Activated gamma-delta T cell treated with Interleukin-2 at 50 U/mL for 16 hours (primary cell): ENCODE data around the gene RHPN2.
"Not testable (repeated sequence)": the region's sequence is repeated elsewhere in the genome, so short reads cannot be mapped to it uniquely, and the experiment has no call there.

ENCODE experiments used
- DNase-seq: peaks from one replicate; pipeline ENCODE4 v3.0.0-alpha.2; 2020

Gene RHPN2

GRCh38 chr19:33063753-33064457 is 783 bp downstream of the RHPN2 start:
- no peak for DNase-seq

GRCh38 chr19:33063356-33063752 is 1.3 kb downstream of the RHPN2 start:
- DNase-seq: no peak

GRCh38 chr19:33062902-33063301 is 1.8 kb downstream of the RHPN2 start:
- no peak for DNase-seq

GRCh38 chr19:33060586-33060985 is 4.1 kb downstream of the RHPN2 start:
- no peak for DNase-seq

DNA sequence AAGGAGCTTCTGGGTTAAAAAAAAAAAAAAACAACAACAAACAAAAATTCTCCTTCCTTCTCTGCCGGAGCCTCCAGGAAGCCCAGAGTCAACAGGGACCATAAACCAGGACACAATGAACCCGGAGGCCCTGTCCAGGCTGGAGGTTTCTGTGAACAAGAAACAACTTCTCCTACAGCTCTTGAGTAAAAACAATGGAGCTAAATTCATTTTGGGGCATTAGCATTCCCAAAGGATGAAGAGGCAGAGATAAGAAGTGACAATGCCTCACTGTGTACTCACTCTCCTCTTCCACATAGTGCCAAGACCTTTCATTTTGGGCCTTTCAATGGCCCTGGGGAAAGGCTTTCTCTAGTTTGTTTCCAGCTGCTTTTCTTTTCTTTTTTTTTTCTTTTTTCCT is 9.0 kb downstream of the RHPN2 start:
- DNase-seq: no peak

DNA sequence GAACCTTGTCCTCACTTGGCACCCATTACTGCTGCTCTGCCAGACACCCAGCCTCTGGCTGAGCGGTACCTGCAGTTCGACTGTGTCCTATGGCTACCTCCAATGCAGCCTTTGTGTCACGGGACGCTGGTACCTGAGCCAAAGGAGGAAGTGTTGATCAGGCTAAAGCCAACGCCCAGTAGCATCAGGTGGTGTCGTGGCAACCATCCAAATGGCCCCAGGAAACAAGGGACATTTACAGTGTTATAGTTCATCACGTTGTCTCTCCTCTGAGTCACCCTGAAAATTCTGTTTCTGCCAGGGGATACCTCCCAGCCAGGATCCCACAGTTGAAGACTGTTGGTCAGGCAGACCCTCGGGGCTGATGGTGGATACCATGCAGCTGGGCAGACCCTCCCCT is 10.1 kb downstream of the RHPN2 start:
- no peak for DNase-seq

DNA sequence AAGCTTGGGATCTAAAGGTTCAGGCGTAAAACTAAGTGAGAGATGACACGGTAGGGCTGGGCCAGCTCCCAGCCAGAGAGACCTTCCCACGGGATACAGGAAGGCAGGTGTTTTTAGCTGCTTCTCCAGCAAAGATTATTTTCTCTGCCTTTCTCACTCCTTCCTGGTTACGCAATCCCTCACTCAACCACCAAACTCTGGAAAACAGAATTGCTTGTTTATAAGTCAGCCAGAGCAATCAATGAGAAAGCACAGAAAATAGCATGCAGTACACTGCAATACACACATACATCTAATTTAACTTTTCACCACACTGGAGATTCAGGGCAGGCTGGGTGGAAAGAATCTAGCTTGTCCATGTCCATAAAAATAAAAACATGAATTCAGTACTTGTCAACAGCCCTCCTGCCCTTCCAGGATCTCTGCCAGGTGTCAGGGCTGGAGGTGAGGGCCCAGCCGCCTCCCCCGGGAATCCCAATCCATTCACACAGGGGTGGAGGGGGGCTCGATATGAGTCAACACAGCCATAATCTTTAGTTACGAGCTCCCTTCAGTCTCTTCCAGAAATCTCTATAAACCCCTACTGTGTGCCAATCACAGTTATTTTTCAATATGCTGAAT is 12.2 kb downstream of the RHPN2 start:
- no peak for DNase-seq

GRCh38 chr19:33050110-33050509 is 14.6 kb downstream of the RHPN2 start:
- no peak for DNase-seq

GRCh38 chr19:33048806-33049676 is 15.6 kb downstream of the RHPN2 start:
- no peak for DNase-seq

- no peak for DNase-seq
Measured at GRCh38 chr19:33047422-33047821, 17.3 kb downstream of the RHPN2 start.

GRCh38 chr19:33041828-33042160 is 22.9 kb downstream of the RHPN2 start:
- not testable (repeated sequence) for DNase-seq

GRCh38 chr19:33040994-33041827 is 23.5 kb downstream of the RHPN2 start:
- DNase-seq: no peak

DNA sequence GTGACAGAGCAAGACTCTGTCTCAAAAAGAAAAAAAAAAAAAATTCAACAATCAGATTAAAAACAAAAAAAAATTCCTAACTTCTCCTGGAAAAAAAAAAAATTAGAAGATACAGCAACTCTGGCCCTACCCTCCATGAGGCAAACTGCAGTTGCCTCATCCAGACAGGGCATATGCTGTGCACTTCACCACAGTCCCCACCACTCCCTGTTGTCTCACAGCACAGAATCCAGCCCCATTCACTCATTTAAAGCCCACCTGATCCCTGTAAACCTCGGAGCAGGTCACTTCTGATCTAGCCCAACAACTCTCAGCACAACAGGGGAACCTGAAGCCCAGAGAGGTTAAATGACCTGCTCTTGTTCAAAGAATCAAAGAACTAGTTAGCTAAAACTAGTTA is 24.9 kb downstream of the RHPN2 start:
- no peak for DNase-seq

DNA sequence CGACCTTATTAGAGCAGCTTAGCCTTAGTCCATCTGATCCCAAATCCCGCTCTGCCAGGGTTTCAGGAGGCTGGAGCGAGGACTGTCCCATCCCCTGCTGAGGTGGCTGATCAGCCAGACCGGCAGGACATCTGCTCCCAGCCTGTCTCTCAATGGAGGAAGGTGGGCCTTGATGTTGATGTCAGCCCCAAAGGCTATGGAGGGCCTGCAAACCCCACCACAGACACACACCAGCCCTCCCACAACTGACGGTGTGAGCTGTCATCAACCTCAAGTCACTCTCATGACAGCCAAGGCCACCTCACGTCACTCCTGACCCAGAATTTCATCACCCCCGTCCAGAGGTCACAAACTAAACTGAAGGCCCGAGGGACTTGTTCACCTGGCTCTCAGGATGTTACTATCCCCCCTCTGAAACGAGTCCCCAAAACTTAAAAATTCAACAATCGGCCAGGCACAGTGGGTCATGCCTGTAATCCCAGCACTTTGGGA is 25.5 kb downstream of the RHPN2 start:
- DNase-seq: no peak

DNA sequence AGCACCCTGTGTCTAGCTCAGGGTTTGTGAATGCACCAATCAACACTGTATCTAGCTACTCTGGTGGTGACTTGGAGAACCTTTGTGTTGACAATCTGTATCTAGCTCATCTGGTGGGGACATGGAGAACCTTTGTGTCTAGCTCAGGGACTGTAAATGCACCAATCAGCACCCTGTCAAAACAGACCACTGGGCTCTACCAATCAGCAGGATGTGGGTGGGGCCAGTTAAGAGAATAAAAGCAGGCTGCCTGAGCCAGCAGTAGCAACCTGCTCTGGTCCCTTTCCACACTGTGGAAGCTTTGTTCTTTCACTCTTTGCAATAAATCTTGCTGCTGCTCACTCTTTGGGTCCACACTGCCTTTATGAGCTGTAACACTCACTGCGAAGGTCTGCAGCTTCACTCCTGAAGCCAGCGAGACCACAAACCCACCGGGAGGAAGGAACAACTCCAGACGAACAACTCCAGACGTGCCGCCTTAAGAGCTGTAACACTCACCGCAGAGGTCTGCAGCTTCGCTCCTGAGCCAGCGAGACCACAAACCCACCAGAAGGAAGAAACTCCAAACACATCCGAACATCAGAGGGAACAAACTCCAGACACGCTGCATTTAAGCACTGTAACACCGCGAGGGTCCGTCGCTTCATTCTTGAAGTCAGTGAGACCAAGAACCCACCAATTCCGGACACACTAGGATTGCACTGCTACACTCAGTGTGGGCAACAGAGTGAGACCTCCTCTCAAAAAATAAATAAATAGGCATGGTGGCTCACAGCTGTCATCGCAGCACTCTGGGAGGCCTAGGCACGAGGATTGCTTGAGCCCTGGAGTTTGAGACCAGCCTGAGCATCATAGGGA is 27.3 kb downstream of the RHPN2 start:
- not testable (repeated sequence) for DNase-seq

DNA sequence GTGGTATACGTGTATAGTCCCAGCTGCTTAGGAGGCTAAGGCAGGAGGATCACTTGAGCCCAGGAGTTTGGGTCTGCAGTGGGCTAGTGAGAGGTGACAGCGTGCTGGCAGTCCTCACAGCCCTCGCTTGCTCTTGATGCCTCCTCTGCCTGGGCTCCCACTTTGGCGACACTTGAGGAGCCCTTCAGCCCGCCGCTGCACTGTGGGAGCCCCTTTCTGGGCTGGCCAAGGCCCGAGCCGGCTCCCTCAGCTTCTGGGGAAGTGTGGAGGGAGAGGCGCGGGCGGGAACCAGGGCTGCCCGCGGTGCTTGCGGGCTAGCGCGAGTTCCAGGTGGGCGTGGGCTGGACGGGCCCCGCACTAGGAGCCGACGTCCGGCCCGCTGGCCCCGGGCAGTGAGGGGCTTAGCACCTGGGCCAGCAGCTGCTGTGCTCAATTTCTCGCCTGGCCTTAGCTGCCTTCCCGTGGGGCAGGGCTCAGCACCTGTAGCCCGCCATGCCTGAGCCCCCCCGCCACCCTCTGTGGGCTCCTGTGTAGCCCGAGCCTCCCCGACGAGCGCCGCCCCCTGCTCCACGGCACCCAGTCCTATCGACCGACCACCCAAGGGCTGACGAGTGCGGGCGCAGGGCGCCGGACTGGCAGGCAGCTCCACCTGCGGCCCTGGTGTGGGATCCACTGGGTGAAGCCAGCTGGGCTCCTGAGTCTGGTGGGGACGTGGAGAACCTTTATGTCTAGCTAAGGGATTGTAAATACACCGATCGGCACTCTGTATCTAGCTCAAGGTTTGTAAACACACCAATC is 28.1 kb downstream of the RHPN2 start:
- not testable (repeated sequence) for DNase-seq

- no peak for DNase-seq
Measured at GRCh38 chr19:33035461-33035860, 29.2 kb downstream of the RHPN2 start.

GRCh38 chr19:33032218-33032781 is 32.4 kb downstream of the RHPN2 start:
- DNase-seq: no peak

DNA sequence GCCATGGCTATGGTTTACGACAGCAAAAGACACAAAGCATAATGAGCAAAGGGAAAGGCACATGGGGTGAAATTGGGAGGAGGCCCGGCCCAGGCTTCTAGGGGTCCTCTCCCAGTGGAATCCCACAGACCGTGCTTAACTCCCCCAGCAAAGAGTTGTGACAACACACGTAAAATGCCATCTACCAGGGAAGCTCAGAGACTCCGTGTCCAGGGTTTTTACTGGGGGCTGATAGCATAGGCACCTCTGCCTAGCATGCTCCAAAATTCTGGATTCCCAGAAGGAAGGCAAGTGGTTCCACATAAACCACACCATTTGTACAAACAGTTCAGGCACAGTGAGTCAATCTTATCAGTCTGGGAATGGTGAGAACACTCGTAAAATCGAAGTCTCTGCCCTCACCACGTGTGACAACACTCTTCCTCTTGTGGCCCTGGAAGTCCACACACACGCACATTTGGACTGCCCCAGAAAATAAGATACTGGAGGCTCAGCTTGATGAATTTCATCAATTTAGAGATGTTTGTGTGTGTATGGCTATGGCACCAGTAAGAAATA is 34.9 kb downstream of the RHPN2 start:
- no peak for DNase-seq

GRCh38 chr19:33026602-33027001 is 38.1 kb downstream of the RHPN2 start:
- not testable (repeated sequence) for DNase-seq
